HCT116 (cell line): ENCODE results near the gene MT3. TPM values are rescaled to one million over a fixed set of nuclear protein-coding genes. Genes with fewer than 3 reads are reported as not detected.

Experiments
- ATAC-seq: fragments of 200-7000 bp; cut with Tn5 transposase; 2 replicates; pipeline ENCODE4 v1.9.1; 2020; ENCODE audit warnings: mild to moderate bottlenecking, moderate library complexity
- BruUV-seq: library from RNA; stranded (reverse); fragments of 400-500 nt; replicated peaks from 2 replicates; lab custom pipeline; 2021; lab: Mats Ljungman, UMichigan
- CTCF ChIA-PET: fragments of 300-600 bp; sonication (Branson Sonifier 250); formaldehyde crosslinking; loops from one replicate; lab custom pipeline; 2021; ENCODE audit warnings: antibody characterized with exemption; lab: Charles Lee
- POLR2A ChIA-PET: fragments of 300-600, 350-600 bp; sonication (Branson Sonifier 250); formaldehyde crosslinking; loops from one replicate; lab custom pipeline; 2021; ENCODE audit warnings: antibody characterized with exemption; lab: Charles Lee
- RAD21 ChIA-PET, 2 experiments: fragments of 300-600 bp; sonication (Branson Sonifier 250); formaldehyde crosslinking; loops; one replicate each; lab custom pipeline; 2023; ENCODE audit warnings: low total read pairs in 2 of 2; ENCODE audit not compliant: uncharacterized antibody in 2 of 2, unreplicated experiment in 2 of 2, low non-redundant PET in 1 of 2; lab: Charles Lee
- DNase-seq: peaks from one replicate; pipeline ENCODE4 v3.0.0-alpha.2; 2010; ENCODE audit warnings: low read depth, low spot score
- H2AFZ ChIP-seq: fragments of 200-600 bp; shearing (Covaris generic), sonication (generic); 2 replicates; pipeline ENCODE4 v1.6.1; 2017; ENCODE audit warnings: low read depth, mixed run types, mixed read lengths, antibody characterized with exemption, low read length; ENCODE audit not compliant: poor library complexity, severe bottlenecking
- H3K27ac ChIP-seq: 2 replicates; pipeline ENCODE4 v1.5.1; 2012; ENCODE audit warnings: low read depth, low read length
- H3K27me3 ChIP-seq: fragments of 200-600 bp; sonication (generic); 2 replicates; pipeline ENCODE4 v1.6.1; 2016; ENCODE audit warnings: mixed run types, low read length, mixed read lengths; ENCODE audit not compliant: insufficient read depth
- H3K36me3 ChIP-seq, 2 experiments: fragments of 200-500 bp in 1 of 2; fragments of 200-600 bp in 1 of 2; sonication (Bioruptor generic) in 1 of 2; sonication (generic) in 1 of 2; 2 replicates each; pipeline versions ENCODE4 v1.5.1 to v1.6.1; 2014 to 2016; ENCODE audit warnings: low read length in 2 of 2, inconsistent platforms in 1 of 2, mixed read lengths in 1 of 2, mixed run types in 1 of 2; ENCODE audit not compliant: insufficient read depth in 2 of 2, control insufficient read depth in 1 of 2
- H3K4me1 ChIP-seq, 2 experiments: fragments of 200-600 bp in 1 of 2; sonication (generic) in 1 of 2; 2 replicates each; pipeline versions ENCODE4 v1.5.1 to v1.6.1; 2012 to 2017; ENCODE audit warnings: low read length in 2 of 2, inconsistent platforms in 1 of 2, mild to moderate bottlenecking in 1 of 2, mixed read lengths in 1 of 2, mixed run types in 1 of 2, moderate library complexity in 1 of 2; ENCODE audit not compliant: insufficient read depth in 2 of 2, control insufficient read depth in 1 of 2
- H3K4me2 ChIP-seq: fragments of 200-600 bp; sonication (generic); 2 replicates; pipeline ENCODE4 v1.6.1; 2017; ENCODE audit warnings: mixed run types, low read length, mixed read lengths
- H3K4me3 ChIP-seq, 2 experiments: fragments of 200-600 bp in 1 of 2; sonication (generic) in 1 of 2; replicated peaks in 1 of 2; 2 replicates each; pipeline ENCODE4 v1.5.1; 2011 to 2016; ENCODE audit warnings: low read length in 2 of 2, control low read depth in 1 of 2, low read depth in 1 of 2, mild to moderate bottlenecking in 1 of 2, mixed read lengths in 1 of 2, mixed run types in 1 of 2
- H3K79me2 ChIP-seq: fragments of 200-600 bp; sonication (generic); 2 replicates; pipeline ENCODE4 v1.6.1; 2017; ENCODE audit warnings: mild to moderate bottlenecking, mixed run types, low read length, moderate library complexity, mixed read lengths; ENCODE audit not compliant: insufficient read depth
- H3K9ac ChIP-seq: fragments of 200-600 bp; sonication (generic); 2 replicates; pipeline ENCODE4 v1.6.1; 2016; ENCODE audit warnings: low read length, mixed read lengths
- H3K9me2 ChIP-seq: fragments of 200-600 bp; sonication (generic), shearing (Covaris generic); 2 replicates; pipeline ENCODE4 v1.6.1; 2017; ENCODE audit warnings: mixed run types, mild to moderate bottlenecking, moderate library complexity; ENCODE audit not compliant: insufficient read depth
- H3K9me3 ChIP-seq, 2 experiments: fragments of 200-500 bp in 1 of 2; fragments of 200-600 bp in 1 of 2; sonication (Bioruptor generic) in 1 of 2; sonication (generic) in 1 of 2; 2 replicates each; pipeline ENCODE4 v1.6.1; 2014 to 2017; ENCODE audit warnings: low read length in 2 of 2, mixed read lengths in 2 of 2, inconsistent platforms in 1 of 2, low read depth in 1 of 2, mild to moderate bottlenecking in 1 of 2, mixed run types in 1 of 2, moderate library complexity in 1 of 2; ENCODE audit not compliant: control insufficient read depth in 1 of 2, insufficient read depth in 1 of 2
- H4K20me1 ChIP-seq: fragments of 200-600 bp; sonication (generic), shearing (Covaris generic); 2 replicates; pipeline ENCODE4 v1.6.1; 2017; ENCODE audit warnings: mixed run types, mild to moderate bottlenecking, moderate library complexity; ENCODE audit not compliant: insufficient read depth
- ATF3 ChIP-seq: IDR thresholded peaks from 2 replicates; pipeline ENCODE4 v1.6.1; 2012
- CEBPB ChIP-seq: IDR thresholded peaks from 2 replicates; pipeline ENCODE4 v1.6.1; 2012; ENCODE audit warnings: low read depth
- CTCF ChIP-seq, 3 experiments: fragments of 200-600 bp in 1 of 3; sonication (generic) in 1 of 3; IDR thresholded peaks in 2 of 3; conservative IDR thresholded peaks in 1 of 3; 2 replicates each; pipeline ENCODE4 v1.5.1; 2012 to 2017; ENCODE audit warnings: low read depth in 2 of 3, low read length in 2 of 3, antibody characterized with exemption in 1 of 3, borderline replicate concordance in 1 of 3, control low read depth in 1 of 3, mild to moderate bottlenecking in 1 of 3, mixed read lengths in 1 of 3, mixed run types in 1 of 3, moderate library complexity in 1 of 3; ENCODE audit not compliant: insufficient read depth in 1 of 3
- EZH2 ChIP-seq: fragments of 200-600 bp; sonication (generic); IDR thresholded peaks from 2 replicates; pipeline ENCODE4 v1.6.1; 2017; ENCODE audit warnings: antibody characterized with exemption, mixed run types
- FOSL1 ChIP-seq: IDR thresholded peaks from 2 replicates; pipeline ENCODE4 v1.6.1; 2012; ENCODE audit warnings: low read depth
- JUND ChIP-seq: IDR thresholded peaks from 2 replicates; pipeline ENCODE4 v1.6.1; 2012
- MAX ChIP-seq: IDR thresholded peaks from 2 replicates; pipeline ENCODE4 v1.6.1; 2012
- POLR2A ChIP-seq: IDR thresholded peaks from 2 replicates; pipeline ENCODE4 v1.7.0; 2011; ENCODE audit warnings: borderline replicate concordance; ENCODE audit not compliant: insufficient read depth, insufficient read length; ENCODE audit errors: extremely low read depth
- REST ChIP-seq: IDR thresholded peaks from 2 replicates; pipeline ENCODE4 v1.6.1; 2012; ENCODE audit warnings: low read depth
- SRF ChIP-seq: IDR thresholded peaks from 2 replicates; pipeline ENCODE4 v1.6.1; 2012; ENCODE audit warnings: low read depth
- YY1 ChIP-seq: IDR thresholded peaks from 2 replicates; pipeline ENCODE4 v1.6.1; 2011; ENCODE audit warnings: low read length, low read depth, moderate library complexity, mild to moderate bottlenecking; ENCODE audit not compliant: insufficient replicate concordance; ENCODE audit errors: extremely low read depth
- ZBTB33 ChIP-seq: IDR thresholded peaks from 2 replicates; pipeline ENCODE4 v1.6.1; 2011; ENCODE audit warnings: mild to moderate bottlenecking, low read length, moderate library complexity; ENCODE audit not compliant: insufficient replicate concordance; ENCODE audit errors: extremely low read depth
- ZFX ChIP-seq: fragments of 450-650 bp; IDR thresholded peaks from 2 replicates; pipeline ENCODE4 v1.6.1; 2017
- ZNF274 ChIP-seq: fragments of 200-500 bp; sonication (Bioruptor generic); IDR thresholded peaks from 2 replicates; pipeline ENCODE4 v1.6.1; 2014; ENCODE audit warnings: mild to moderate bottlenecking, low read depth, low read length, inconsistent platforms
- intact Hi-C: fragments of 100-400 bp; cut with micrococcal nuclease; formaldehyde crosslinking; loops from 2 replicates; pipeline ENCODE4 v1.10.0; 2022
- total RNA-seq: library from RNA; stranded (reverse); gene quantifications from one replicate; pipeline ENCODE4 v1.2.1, GENCODE V29; 2021; ENCODE audit not compliant: unreplicated experiment

MT3 gene
- total RNA-seq, 1 experiment from 2014 or later, result not detected

GRCh38 chr16:56623637-56624036 lies 34.3 kb downstream of the MT3 start:
- Histone ChIP-seq H3K27ac (no peak overlapping the region), H3K9ac (no peak overlapping the region), H3K4me1 (peaks cover 12 to 39% of the 10 kb centered on the region in 2 experiments), H3K9me2 (no peaks in the 10 kb centered on the region), H3K27me3 (no peaks in the 10 kb centered on the region), H2AFZ (no peak overlapping the region), H3K79me2 (peaks cover 12% of the 10 kb centered on the region), H3K9me3 (no peaks in the 10 kb centered on the region), H3K36me3 (no peaks in the 10 kb centered on the region), H3K4me3 (no peak overlapping the region), H3K4me2 (no peak overlapping the region), H4K20me1 (no peaks in the 10 kb centered on the region)
- intact Hi-C loops, result no loop called here
- POLR2A ChIA-PET, result interaction anchor here (9.4 kb wide), 1 partner anchor 13 kb away, joined by 344 read pairs; the partner anchor contains the start of gene MT2A
- CTCF ChIA-PET, result interaction anchor here (0.9 to 1.5 kb wide), 2 partner anchors 20 to 78 kb away, joined by 3 to 5 read pairs; no protein-coding TSS in a partner anchor
- no peak for TF ChIP-seq REST
- TF ChIP-seq POLR2A, result no peak
- TF ChIP-seq ATF3, result no peak
- no peak for TF ChIP-seq CEBPB
- no peak for TF ChIP-seq FOSL1
- no peak for TF ChIP-seq JUND
- TF ChIP-seq ZFX, result no peak
- TF ChIP-seq SRF, result no peak
- TF ChIP-seq ZNF274, result no peak
- no peak for TF ChIP-seq YY1
- TF ChIP-seq ZBTB33, result no peak
- no peak for TF ChIP-seq MAX
- TF ChIP-seq EZH2, result no peak
- no peak for TF ChIP-seq CTCF (IDR thresholded peaks at IDR 0.05 in 2 of 3, conservative IDR thresholded peaks at IDR 0.05 in 1 of 3; ENCODE audit: borderline replicate concordance in 1 of 3, insufficient read depth in 1 of 3, low read depth in 2 of 3, low read length in 2 of 3)
- DNase-seq, result no peak
- RAD21 ChIA-PET, result no interaction called here
- BruUV-seq, result no TSS peak
- no peak for ATAC-seq
